Ovary (tissue), 9 donors: ENCODE results near the gene STIMATE. TPM values are rescaled to one million over a fixed set of nuclear protein-coding genes. Genes with fewer than 3 reads are reported as not detected.

ENCODE experiments used
- DNase-seq, 5 donors: peaks; one replicate each; pipeline ENCODE4 v3.0.0-alpha.2; 2019 to 2020
- H3K27ac ChIP-seq, 2 donors: fragments of 200-600 bp; one replicate each; pipeline versions ENCODE4 v1.5.1 to v1.8.0; 2019 to 2022
- H3K27me3 ChIP-seq: fragments of 200-600 bp; one replicate; pipeline ENCODE4 v1.8.0; 2022
- H3K36me3 ChIP-seq: fragments of 200-600 bp; sonication (generic); one replicate; pipeline ENCODE4 v1.5.1; 2019
- H3K4me1 ChIP-seq: one replicate; pipeline ENCODE4 v1.8.1; 2013; ENCODE audit warnings: mild to moderate bottlenecking, moderate library complexity; ENCODE audit not compliant: insufficient read depth
- H3K4me3 ChIP-seq: fragments of 200-600 bp; sonication (generic); one replicate; pipeline ENCODE4 v1.5.1; 2017
- H3K9me3 ChIP-seq, 2 donors: fragments of 200-600 bp in 1 of 2; sonication (generic) in 1 of 2; one replicate each; pipeline versions ENCODE4 v1.5.1 to v1.8.1; 2013 to 2019; ENCODE audit warnings: mild to moderate bottlenecking in 1 of 2, moderate library complexity in 1 of 2
- EP300 ChIP-seq: sonication (generic); formaldehyde crosslinking; IDR thresholded peaks from one replicate; pipeline ENCODE4 v1.6.1; 2017; ENCODE audit warnings: antibody characterized with exemption
- POLR2A ChIP-seq: fragments of 450-650 bp; IDR thresholded peaks from one replicate; pipeline ENCODE4 v1.6.1; 2017; ENCODE audit warnings: antibody characterized with exemption, mild to moderate bottlenecking, moderate library complexity
- WGBS, 3 donors: extraction: QIAGEN DNeasy Blood & Tissue Kit in 1 of 3; methylation state at CpG; one replicate each; pipeline versions ENCODE4 v1.1.5 to v1.1.7; 2013 to 2017; 5-methylcytosine and 5-hydroxymethylcytosine counted together
- intact Hi-C, 4 donors: fragments of 100-400 bp; cut with DNase I; formaldehyde crosslinking; loops; one replicate each; pipeline versions ENCODE4 v1.11.0 to v1.15.1; 2022 to 2023
- polyA plus RNA-seq, 2 donors: library from polyadenylated mRNA; stranded (reverse); fragments of 200-250 nt in 1 of 2; fragments of 350-450 nt in 1 of 2; fragmentation: Illumina TruSeq in 1 of 2; extraction: RNeasy Lipid Tissue Mini Kit (QIAGEN cat#74804) in 1 of 2; gene quantifications; one replicate each; pipeline ENCODE4 v1.2.3, GENCODE V29; 2013 to 2014
- total RNA-seq, 7 donors: library from RNA; depleted of rRNA in 2 of 7; stranded (reverse); fragments of >200 nt in 2 of 7; fragmentation: NEBNext Ultra II Directional in 3 of 7; extraction: Animal tissue kit (Norgen Biotek cat#: 25700) in 3 of 7; gene quantifications; one replicate each; pipeline versions ENCODE4 v1.1.0 to v1.2.4, GENCODE V29; 2016 to 2023
- TF ChIP-seq, protein P1 (sequence below), 3 donors: fragments of 450-650 bp in 2 of 3; fragments of 200-600 bp in 1 of 3; IDR thresholded peaks; one replicate each; pipeline versions ENCODE4 v1.5.1 to v1.8.0; 2016 to 2022; ENCODE audit warnings: antibody characterized with exemption in 3 of 3, mild to moderate bottlenecking in 1 of 3
- donor health status: DM: no; HTN: no; CAD: no; lungs with moderate emphysema.
- donor health status: DM: no; HTN: no; CAD: no.
- donor health status: Bipolar disorder and iron deficiency.
- donor health status: DM: yes; HTN: yes; CAD: no.
- donor health status: DM: no; HTN: no; CAD: no.
- donor health status: DM: yes; HTN: yes; CAD: no.

Gene STIMATE
- total and polyA plus RNA-seq, 9 donors: 7.4 to 29.9 (median 17.1) TPM

DNA sequence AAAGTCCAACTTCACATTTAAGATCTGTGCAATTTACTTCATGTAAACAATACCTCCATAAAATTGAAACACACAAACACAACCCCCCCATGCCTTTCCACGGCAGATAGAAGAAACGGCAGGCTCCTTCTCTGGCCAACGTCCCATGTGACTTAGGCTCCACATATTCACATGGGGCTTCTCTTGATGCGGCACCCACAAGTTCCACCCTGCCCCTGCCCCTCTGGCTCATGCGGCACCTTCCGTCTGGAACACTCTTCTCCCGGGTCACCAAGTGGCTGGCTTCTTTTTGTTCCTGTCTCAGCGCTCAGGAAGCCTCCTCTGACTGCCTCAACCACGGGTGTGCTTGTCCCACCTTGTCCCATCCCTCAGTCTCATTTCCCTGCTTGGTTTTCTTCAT, 25.6 kb downstream of the STIMATE start:
- no peak overlapping the region for H3K27ac ChIP-seq
- no peak for DNase-seq
- intact Hi-C loops: no loop called here
- 79 to 84% (median 83%) methylated on average over 9 of the region's 9 CpGs for WGBS, 3 donors
- H3K27me3 ChIP-seq: no peaks in the 10 kb centered on the region
- no peaks in the 10 kb centered on the region for H3K9me3 ChIP-seq
- TF ChIP-seq EP300: no peak
- TF ChIP-seq, protein P1, sequence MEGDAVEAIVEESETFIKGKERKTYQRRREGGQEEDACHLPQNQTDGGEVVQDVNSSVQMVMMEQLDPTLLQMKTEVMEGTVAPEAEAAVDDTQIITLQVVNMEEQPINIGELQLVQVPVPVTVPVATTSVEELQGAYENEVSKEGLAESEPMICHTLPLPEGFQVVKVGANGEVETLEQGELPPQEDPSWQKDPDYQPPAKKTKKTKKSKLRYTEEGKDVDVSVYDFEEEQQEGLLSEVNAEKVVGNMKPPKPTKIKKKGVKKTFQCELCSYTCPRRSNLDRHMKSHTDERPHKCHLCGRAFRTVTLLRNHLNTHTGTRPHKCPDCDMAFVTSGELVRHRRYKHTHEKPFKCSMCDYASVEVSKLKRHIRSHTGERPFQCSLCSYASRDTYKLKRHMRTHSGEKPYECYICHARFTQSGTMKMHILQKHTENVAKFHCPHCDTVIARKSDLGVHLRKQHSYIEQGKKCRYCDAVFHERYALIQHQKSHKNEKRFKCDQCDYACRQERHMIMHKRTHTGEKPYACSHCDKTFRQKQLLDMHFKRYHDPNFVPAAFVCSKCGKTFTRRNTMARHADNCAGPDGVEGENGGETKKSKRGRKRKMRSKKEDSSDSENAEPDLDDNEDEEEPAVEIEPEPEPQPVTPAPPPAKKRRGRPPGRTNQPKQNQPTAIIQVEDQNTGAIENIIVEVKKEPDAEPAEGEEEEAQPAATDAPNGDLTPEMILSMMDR (IDR thresholded peaks at IDR 0.05): no peak
- no peak for TF ChIP-seq POLR2A
- no peaks in the 10 kb centered on the region for H3K36me3 ChIP-seq
- no peak overlapping the region for H3K4me3 ChIP-seq
- peaks cover 6% of the 10 kb centered on the region for H3K4me1 ChIP-seq

DNA sequence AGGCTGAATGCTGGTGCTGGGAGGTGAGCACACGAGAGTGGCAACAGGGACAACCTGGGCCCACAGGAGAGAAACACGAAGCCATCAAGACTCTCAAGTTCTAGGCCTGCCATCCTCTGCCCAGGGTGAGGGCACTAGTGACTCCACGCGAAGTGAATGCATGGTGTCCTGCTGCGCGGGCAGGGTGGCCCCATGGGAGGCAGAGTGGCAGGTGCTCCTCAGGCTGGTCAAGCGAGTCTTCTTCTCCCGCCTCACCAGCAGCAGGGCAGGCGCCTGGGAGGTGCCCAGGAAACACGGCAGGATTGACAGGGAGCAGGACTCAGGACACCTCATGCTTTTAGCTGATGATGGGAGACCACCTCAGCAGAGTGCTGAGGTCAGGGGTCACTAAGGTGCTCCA, 26.9 kb downstream of the STIMATE start:
- H3K9me3 ChIP-seq: no peaks in the 10 kb centered on the region
- no peak for DNase-seq
- TF ChIP-seq POLR2A (no peak), EP300 (no peak)
- TF ChIP-seq, protein P1 (IDR thresholded peaks at IDR 0.05): no peak
- no peaks in the 10 kb centered on the region for H3K27me3 ChIP-seq
- 97 to 100% (median 97%) methylated on average over 7 to 10 of the region's 10 CpGs for WGBS, 3 donors
- H3K36me3 ChIP-seq: no peaks in the 10 kb centered on the region
- H3K27ac ChIP-seq: no peak overlapping the region
- peaks cover 3% of the 10 kb centered on the region for H3K4me1 ChIP-seq
- intact Hi-C loops: no loop called here
- no peak overlapping the region for H3K4me3 ChIP-seq

DNA sequence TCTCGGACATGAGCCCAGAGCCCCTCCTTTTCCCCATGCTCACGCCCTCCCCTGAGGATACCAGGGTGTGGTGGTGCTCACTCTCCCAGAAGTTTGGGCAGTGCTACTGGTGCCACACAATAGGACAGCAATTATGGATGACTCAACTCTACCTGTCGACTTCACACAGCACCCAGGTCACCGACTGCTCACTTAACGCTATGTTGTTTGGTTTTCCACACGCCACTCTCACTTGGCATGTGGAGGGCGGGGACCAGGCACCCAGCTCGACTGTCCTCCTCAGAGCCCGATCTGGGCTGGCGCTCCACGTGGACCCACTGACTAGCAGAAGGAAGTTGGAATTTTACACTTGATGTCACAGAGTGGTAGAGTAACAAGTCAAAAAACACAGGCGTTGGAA, 30.9 kb downstream of the STIMATE start:
- no peaks in the 10 kb centered on the region for H3K4me1 ChIP-seq
- DNase-seq: no peak
- intact Hi-C loops: no loop called here
- H3K9me3 ChIP-seq: no peaks in the 10 kb centered on the region
- no peaks in the 10 kb centered on the region for H3K36me3 ChIP-seq
- H3K27me3 ChIP-seq: no peaks in the 10 kb centered on the region
- H3K4me3 ChIP-seq: no peak overlapping the region
- no peak for TF ChIP-seq POLR2A
- TF ChIP-seq EP300: no peak
- TF ChIP-seq, protein P1 (IDR thresholded peaks at IDR 0.05): no peak
- H3K27ac ChIP-seq: no peak overlapping the region
- WGBS, 3 donors: 94 to 97% (median 96%) methylated on average over 12 of the region's 12 CpGs

GRCh38 chr3:52865994-52866393, 31.4 kb downstream of the STIMATE start:
- Histone ChIP-seq H3K27ac (no peak overlapping the region), H3K36me3 (no peaks in the 10 kb centered on the region), H3K4me3 (no peak overlapping the region), H3K9me3 (no peaks in the 10 kb centered on the region), H3K27me3 (no peaks in the 10 kb centered on the region), H3K4me1 (no peaks in the 10 kb centered on the region)
- TF ChIP-seq POLR2A (no peak), EP300 (no peak)
- TF ChIP-seq, protein P1 (IDR thresholded peaks at IDR 0.05): no peak
- WGBS, 3 donors: 96 to 98% (median 98%) methylated on average over 13 of the region's 13 CpGs
- DNase-seq: no peak
- intact Hi-C loops: no loop called here

- H3K4me3 ChIP-seq: no peak overlapping the region
- H3K27ac ChIP-seq: no peak overlapping the region
- TF ChIP-seq, protein P1 (IDR thresholded peaks at IDR 0.05): no peak
- TF ChIP-seq POLR2A (no peak), EP300 (no peak)
- no peaks in the 10 kb centered on the region for H3K9me3 ChIP-seq
- no peaks in the 10 kb centered on the region for H3K36me3 ChIP-seq
- DNase-seq: no peak
- no peaks in the 10 kb centered on the region for H3K27me3 ChIP-seq
- H3K4me1 ChIP-seq: no peaks in the 10 kb centered on the region
- 70 to 78% (median 75%) methylated on average over 8 of the region's 8 CpGs for WGBS, 3 donors
- intact Hi-C loops: no loop called here
These were observed 37.0 kb downstream of the STIMATE start for GRCh38 chr3:52860424-52860768.
